Glutamatergic neuron (in vitro differentiated cells): ENCODE data around the gene IGFBPL1. TPM values are rescaled to one million over a fixed set of nuclear protein-coding genes. Genes with fewer than 3 reads are reported as not detected.

Experiments used
- DNase-seq: peaks from one replicate; pipeline ENCODE4 v3.0.0; 2022
- H3K27ac Mint-ChIP-seq: one replicate; pipeline ENCODE4 v1.8.0; 2020; ENCODE audit warnings: mild to moderate bottlenecking, mixed read lengths, inconsistent platforms; ENCODE audit not compliant: unreplicated experiment
- H3K27me3 Mint-ChIP-seq: one replicate; pipeline ENCODE4 v1.8.0; 2020; ENCODE audit warnings: mild to moderate bottlenecking, moderate library complexity, mixed read lengths, inconsistent platforms; ENCODE audit not compliant: unreplicated experiment
- H3K36me3 Mint-ChIP-seq: one replicate; pipeline ENCODE4 v1.8.0; 2020; ENCODE audit warnings: mild to moderate bottlenecking, mixed read lengths, inconsistent platforms; ENCODE audit not compliant: unreplicated experiment
- H3K4me1 Mint-ChIP-seq: one replicate; pipeline ENCODE4 v1.8.0; 2020; ENCODE audit warnings: mild to moderate bottlenecking, low read depth, mixed read lengths, inconsistent platforms; ENCODE audit not compliant: unreplicated experiment
- H3K4me3 Mint-ChIP-seq: one replicate; pipeline ENCODE4 v1.8.0; 2020; ENCODE audit warnings: mild to moderate bottlenecking, mixed read lengths, inconsistent platforms; ENCODE audit not compliant: unreplicated experiment
- H3K9me3 Mint-ChIP-seq: one replicate; pipeline ENCODE4 v1.8.0; 2020; ENCODE audit warnings: mild to moderate bottlenecking, moderate library complexity, mixed read lengths, inconsistent platforms; ENCODE audit not compliant: unreplicated experiment
- CTCF ChIP-seq: fragments of 200-600 bp; sonication (generic); IDR thresholded peaks from one replicate; pipeline ENCODE4 v1.5.0; 2021; ENCODE audit not compliant: partially characterized antibody, unreplicated experiment
- total RNA-seq: library from RNA; stranded (reverse); fragmentation: NEBNext Ultra II Directional; extraction: Animal tissue kit (Norgen Biotek cat#: 25700); gene quantifications from one replicate; pipeline ENCODE4 v1.2.1, GENCODE V29; 2021; ENCODE audit not compliant: unreplicated experiment

The IGFBPL1 gene
- total RNA-seq, 1 donor from 2014 or later = 590 TPM

- no peak for DNase-seq
- no peaks in the 10 kb centered on the region for H3K27me3 Mint-ChIP-seq
- peaks cover 15% of the 10 kb centered on the region for H3K4me1 Mint-ChIP-seq
- H3K36me3 Mint-ChIP-seq = peaks cover 4% of the 10 kb centered on the region
- H3K4me3 Mint-ChIP-seq = no peak overlapping the region
- no peak overlapping the region for H3K27ac Mint-ChIP-seq
- TF ChIP-seq CTCF = no peak
- H3K9me3 Mint-ChIP-seq = no peaks in the 10 kb centered on the region
Measured at GRCh38 chr9:38374847-38375571, 49.2 kb downstream of the IGFBPL1 start.

GRCh38 chr9:38373679-38374078, 50.6 kb downstream of the IGFBPL1 start:
- Mint-ChIP-seq H3K4me1 (peaks cover 15% of the 10 kb centered on the region), H3K4me3 (no peak overlapping the region), H3K36me3 (peaks cover 4% of the 10 kb centered on the region), H3K27me3 (no peaks in the 10 kb centered on the region), H3K9me3 (no peaks in the 10 kb centered on the region), H3K27ac (no peak overlapping the region)
- no peak for DNase-seq
- no peak for TF ChIP-seq CTCF

GRCh38 chr9:38372762-38373619, 51.3 kb downstream of the IGFBPL1 start:
- H3K27me3 Mint-ChIP-seq = no peaks in the 10 kb centered on the region
- H3K27ac Mint-ChIP-seq = no peak overlapping the region
- TF ChIP-seq CTCF = no peak

GRCh38 chr9:38371495-38371894, 52.8 kb downstream of the IGFBPL1 start:
- H3K27ac Mint-ChIP-seq = no peak overlapping the region
- TF ChIP-seq CTCF = no peak
- H3K27me3 Mint-ChIP-seq = no peaks in the 10 kb centered on the region
- H3K4me1 Mint-ChIP-seq = peaks cover 13% of the 10 kb centered on the region
- no peaks in the 10 kb centered on the region for H3K9me3 Mint-ChIP-seq
- no peaks in the 10 kb centered on the region for H3K36me3 Mint-ChIP-seq
- DNase-seq = no peak
- H3K4me3 Mint-ChIP-seq = no peak overlapping the region

More at GRCh38 chr9:38372762-38373619, 51.3 kb downstream of the IGFBPL1 start:
- Mint-ChIP-seq H3K36me3 (peaks cover 1% of the 10 kb centered on the region), H3K4me3 (no peak overlapping the region), H3K9me3 (no peaks in the 10 kb centered on the region), H3K4me1 (peaks cover 15% of the 10 kb centered on the region)
- DNase-seq = no peak

GRCh38 chr9:38370176-38370575, 54.1 kb downstream of the IGFBPL1 start:
- Mint-ChIP-seq H3K36me3 (no peaks in the 10 kb centered on the region), H3K4me1 (peaks cover 4% of the 10 kb centered on the region), H3K4me3 (no peak overlapping the region), H3K9me3 (no peaks in the 10 kb centered on the region), H3K27me3 (no peaks in the 10 kb centered on the region), H3K27ac (no peak overlapping the region)
- DNase-seq = no peak
- TF ChIP-seq CTCF = no peak
